GM03348 (cell line): ENCODE data around the gene ZNF575.
A peak's percentile ranks its signal among the peaks of the same experiment; 100 is the strongest.
"Not testable (repeated sequence)": the region's sequence is repeated elsewhere in the genome, so short reads cannot be mapped to it uniquely, and the experiment has no call there.

Experiments
- DNase-seq: peaks from one replicate; pipeline ENCODE4 v3.0.0; 2012; ENCODE audit warnings: low spot score

ZNF575 gene

GRCh38 chr19:43544077-43544476, 11.1 kb downstream of the ZNF575 start:
- no peak for DNase-seq

GRCh38 chr19:43545276-43545675, 12.3 kb downstream of the ZNF575 start:
- DNase-seq, result no peak

GRCh38 chr19:43545981-43546380, 13.0 kb downstream of the ZNF575 start:
- no peak for DNase-seq

GRCh38 chr19:43546581-43546980, 13.6 kb downstream of the ZNF575 start:
- no peak for DNase-seq

- DNase-seq, result not testable (repeated sequence)
Observed at GRCh38 chr19:43547926-43548325, 14.9 kb downstream of the ZNF575 start.

- DNase-seq, result no peak
Observed at GRCh38 chr19:43548706-43549105, 15.7 kb downstream of the ZNF575 start.

GRCh38 chr19:43551399-43552197, 18.6 kb downstream of the ZNF575 start:
- DNase-seq, result no peak

- DNase-seq, result no peak
Observed at GRCh38 chr19:43552198-43552450, 19.1 kb downstream of the ZNF575 start.

GRCh38 chr19:43552616-43553015, 19.6 kb downstream of the ZNF575 start:
- no peak for DNase-seq

- no peak for DNase-seq
Observed at GRCh38 chr19:43553656-43554055, 20.7 kb downstream of the ZNF575 start.

- no peak for DNase-seq
Observed at GRCh38 chr19:43554317-43554895, 21.4 kb downstream of the ZNF575 start.

- peak; percentile 83 for DNase-seq
Observed at GRCh38 chr19:43555185-43555770, 22.3 kb downstream of the ZNF575 start.

GRCh38 chr19:43560687-43561086, 27.7 kb downstream of the ZNF575 start:
- no peak for DNase-seq

GRCh38 chr19:43561139-43561970, 28.4 kb downstream of the ZNF575 start:
- no peak for DNase-seq

GRCh38 chr19:43562226-43562697, 29.3 kb downstream of the ZNF575 start:
- no peak for DNase-seq

- DNase-seq, result peak; percentile 82
Observed at GRCh38 chr19:43562698-43563241, 29.8 kb downstream of the ZNF575 start.

- no peak for DNase-seq
Observed at GRCh38 chr19:43563816-43564457, 30.9 kb downstream of the ZNF575 start.

GRCh38 chr19:43564800-43565199, 31.8 kb downstream of the ZNF575 start:
- DNase-seq, result no peak

- DNase-seq, result no peak
Observed at GRCh38 chr19:43569657-43570056, 36.7 kb downstream of the ZNF575 start.

- DNase-seq, result no peak
Observed at GRCh38 chr19:43570174-43570791, 37.3 kb downstream of the ZNF575 start.

GRCh38 chr19:43572171-43572588, 39.2 kb downstream of the ZNF575 start:
- DNase-seq, result no peak
